ENCODE results near the gene DAB2. TPM values are rescaled to one million over a fixed set of nuclear protein-coding genes. Genes with fewer than 3 reads are reported as not detected.
A peak's percentile ranks its signal among the peaks of the same experiment; 100 is the strongest.

Gene DAB2
- total and polyA plus RNA-seq, 2 donors from 2014 or later, result 138 to 199 TPM

DNA sequence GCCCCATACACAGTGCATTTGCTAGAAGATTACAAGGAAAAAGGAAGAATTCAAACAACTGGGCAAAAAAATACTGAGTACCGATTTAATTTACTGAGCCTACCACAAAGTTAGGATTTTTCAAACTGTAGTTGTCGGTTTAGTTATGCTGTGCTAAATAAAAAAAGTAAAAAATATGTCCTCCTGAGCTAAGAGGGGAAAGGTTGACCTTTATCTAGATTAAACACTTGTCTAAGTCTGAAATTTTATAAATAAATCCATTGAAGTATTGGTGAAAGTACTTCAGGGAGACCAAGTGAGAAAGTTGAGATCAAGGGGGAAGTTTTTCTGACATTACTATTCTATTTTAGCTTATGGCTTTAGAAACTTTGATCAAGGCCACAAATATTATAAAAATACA, 19.1 kb upstream of the DAB2 start:
- no peak for FAIRE-seq
- intact Hi-C loops (cut with DNase I), result no loop called here
- Histone ChIP-seq H3K9me3 (ENCODE audit: control insufficient read depth in 2 of 3, insufficient read depth in 1 of 3, low read length in 3 of 3) (no peaks in the 10 kb centered on the region), H3K27ac (ENCODE audit: low read depth in 2 of 2, low read length in 2 of 2) (peak overlapping the region in 1 of 2 donors; percentile 15), H3K4me1 (ENCODE audit: control insufficient read depth in 2 of 3, insufficient read depth in 2 of 3, low read depth in 1 of 3, low read length in 3 of 3) (peaks cover 0 to 20% (median 0%) of the 10 kb centered on the region in 3 donors), H3K36me3 (ENCODE audit: control insufficient read depth in 2 of 3, insufficient read depth in 3 of 3, low read length in 3 of 3) (no peaks in the 10 kb centered on the region), H3K4me3 (ENCODE audit: low read length in 3 of 3) (no peak overlapping the region), H3K27me3 (ENCODE audit: control insufficient read depth, insufficient read depth, low read length) (no peaks in the 10 kb centered on the region), H3K9ac (ENCODE audit: low read length in 3 of 3) (no peak overlapping the region)
- DNase-seq, result no peak
- TF ChIP-seq, protein P1, sequence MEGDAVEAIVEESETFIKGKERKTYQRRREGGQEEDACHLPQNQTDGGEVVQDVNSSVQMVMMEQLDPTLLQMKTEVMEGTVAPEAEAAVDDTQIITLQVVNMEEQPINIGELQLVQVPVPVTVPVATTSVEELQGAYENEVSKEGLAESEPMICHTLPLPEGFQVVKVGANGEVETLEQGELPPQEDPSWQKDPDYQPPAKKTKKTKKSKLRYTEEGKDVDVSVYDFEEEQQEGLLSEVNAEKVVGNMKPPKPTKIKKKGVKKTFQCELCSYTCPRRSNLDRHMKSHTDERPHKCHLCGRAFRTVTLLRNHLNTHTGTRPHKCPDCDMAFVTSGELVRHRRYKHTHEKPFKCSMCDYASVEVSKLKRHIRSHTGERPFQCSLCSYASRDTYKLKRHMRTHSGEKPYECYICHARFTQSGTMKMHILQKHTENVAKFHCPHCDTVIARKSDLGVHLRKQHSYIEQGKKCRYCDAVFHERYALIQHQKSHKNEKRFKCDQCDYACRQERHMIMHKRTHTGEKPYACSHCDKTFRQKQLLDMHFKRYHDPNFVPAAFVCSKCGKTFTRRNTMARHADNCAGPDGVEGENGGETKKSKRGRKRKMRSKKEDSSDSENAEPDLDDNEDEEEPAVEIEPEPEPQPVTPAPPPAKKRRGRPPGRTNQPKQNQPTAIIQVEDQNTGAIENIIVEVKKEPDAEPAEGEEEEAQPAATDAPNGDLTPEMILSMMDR (IDR thresholded peaks at IDR 0.05; ENCODE audit: borderline replicate concordance, extremely low read depth, insufficient read depth), result no peak

GRCh38 chr5:39442991-39443390, 18.2 kb upstream of the DAB2 start:
- TF ChIP-seq, protein P1 (IDR thresholded peaks at IDR 0.05; ENCODE audit: borderline replicate concordance, extremely low read depth, insufficient read depth), result no peak
- H3K27me3 ChIP-seq (ENCODE audit: control insufficient read depth, insufficient read depth, low read length), result no peaks in the 10 kb centered on the region
- peaks cover 0 to 20% (median 0%) of the 10 kb centered on the region in 3 donors for H3K4me1 ChIP-seq (ENCODE audit: control insufficient read depth in 2 of 3, insufficient read depth in 2 of 3, low read depth in 1 of 3, low read length in 3 of 3)
- no peak for FAIRE-seq
- H3K9ac ChIP-seq (ENCODE audit: low read length in 3 of 3), result no peak overlapping the region
- H3K27ac ChIP-seq (ENCODE audit: low read depth in 2 of 2, low read length in 2 of 2), result no peak overlapping the region
- intact Hi-C loops (cut with DNase I), result no loop called here
- H3K9me3 ChIP-seq (ENCODE audit: control insufficient read depth in 2 of 3, insufficient read depth in 1 of 3, low read length in 3 of 3), result no peaks in the 10 kb centered on the region
- no peak for DNase-seq
- no peaks in the 10 kb centered on the region for H3K36me3 ChIP-seq (ENCODE audit: control insufficient read depth in 2 of 3, insufficient read depth in 3 of 3, low read length in 3 of 3)
- H3K4me3 ChIP-seq (ENCODE audit: low read length in 3 of 3), result no peak overlapping the region

DNA sequence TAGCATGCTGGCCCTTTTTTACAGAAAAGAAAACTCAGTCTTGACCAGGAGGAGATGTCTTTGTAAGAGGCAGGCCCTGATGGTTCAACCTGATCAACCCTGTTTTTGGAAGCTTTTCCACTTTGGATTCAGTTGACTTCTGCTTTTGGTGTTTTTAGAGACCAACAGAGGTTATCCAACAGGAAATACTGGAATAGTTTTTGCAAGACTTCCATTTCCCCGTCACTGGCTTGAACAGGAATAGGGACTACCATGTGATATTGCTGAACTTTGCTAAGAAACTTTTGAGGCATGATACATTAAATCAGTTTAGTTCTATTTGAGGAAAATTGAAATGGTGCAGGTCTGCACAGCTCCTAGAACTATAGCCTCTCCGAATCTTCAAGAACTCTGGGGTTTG, 17.1 kb upstream of the DAB2 start:
- Histone ChIP-seq H3K4me1 (ENCODE audit: control insufficient read depth in 2 of 3, insufficient read depth in 2 of 3, low read depth in 1 of 3, low read length in 3 of 3) (peaks cover 0 to 25% (median 0%) of the 10 kb centered on the region in 3 donors), H3K9me3 (ENCODE audit: control insufficient read depth in 2 of 3, insufficient read depth in 1 of 3, low read length in 3 of 3) (no peaks in the 10 kb centered on the region), H3K4me3 (ENCODE audit: low read length in 3 of 3) (no peak overlapping the region), H3K36me3 (ENCODE audit: control insufficient read depth in 2 of 3, insufficient read depth in 3 of 3, low read length in 3 of 3) (no peaks in the 10 kb centered on the region), H3K27ac (ENCODE audit: low read depth in 2 of 2, low read length in 2 of 2) (peak overlapping the region in 1 of 2 donors; percentile 16), H3K9ac (ENCODE audit: low read length in 3 of 3) (no peak overlapping the region), H3K27me3 (ENCODE audit: control insufficient read depth, insufficient read depth, low read length) (no peaks in the 10 kb centered on the region)
- FAIRE-seq (no peak), DNase-seq (no peak)
- intact Hi-C loops (cut with DNase I), result no loop called here
- TF ChIP-seq, protein P1 (IDR thresholded peaks at IDR 0.05; ENCODE audit: borderline replicate concordance, extremely low read depth, insufficient read depth), result no peak

Measured in kidney (tissue), 14 donors.